HCT116 (cell line): ENCODE results near the gene DIP2C. TPM values are rescaled to one million over a fixed set of nuclear protein-coding genes. Genes with fewer than 3 reads are reported as not detected.

Experiments
- ATAC-seq: fragments of 200-7000 bp; cut with Tn5 transposase; 2 replicates; pipeline ENCODE4 v1.9.1; 2020; ENCODE audit warnings: mild to moderate bottlenecking, moderate library complexity
- BruUV-seq: library from RNA; stranded (reverse); fragments of 400-500 nt; replicated peaks from 2 replicates; lab custom pipeline; 2021; lab: Mats Ljungman, UMichigan
- CTCF ChIA-PET: fragments of 300-600 bp; sonication (Branson Sonifier 250); formaldehyde crosslinking; loops from one replicate; lab custom pipeline; 2021; ENCODE audit warnings: antibody characterized with exemption; lab: Charles Lee
- POLR2A ChIA-PET: fragments of 300-600, 350-600 bp; sonication (Branson Sonifier 250); formaldehyde crosslinking; loops from one replicate; lab custom pipeline; 2021; ENCODE audit warnings: antibody characterized with exemption; lab: Charles Lee
- RAD21 ChIA-PET, 2 experiments: fragments of 300-600 bp; sonication (Branson Sonifier 250); formaldehyde crosslinking; loops; one replicate each; lab custom pipeline; 2023; ENCODE audit warnings: low total read pairs in 2 of 2; ENCODE audit not compliant: uncharacterized antibody in 2 of 2, unreplicated experiment in 2 of 2, low non-redundant PET in 1 of 2; lab: Charles Lee
- DNase-seq: peaks from one replicate; pipeline ENCODE4 v3.0.0-alpha.2; 2010; ENCODE audit warnings: low read depth, low spot score
- H2AFZ ChIP-seq: fragments of 200-600 bp; shearing (Covaris generic), sonication (generic); 2 replicates; pipeline ENCODE4 v1.6.1; 2017; ENCODE audit warnings: low read depth, mixed run types, mixed read lengths, antibody characterized with exemption, low read length; ENCODE audit not compliant: poor library complexity, severe bottlenecking
- H3K27ac ChIP-seq: 2 replicates; pipeline ENCODE4 v1.5.1; 2012; ENCODE audit warnings: low read depth, low read length
- H3K27me3 ChIP-seq: fragments of 200-600 bp; sonication (generic); 2 replicates; pipeline ENCODE4 v1.6.1; 2016; ENCODE audit warnings: mixed run types, low read length, mixed read lengths; ENCODE audit not compliant: insufficient read depth
- H3K36me3 ChIP-seq, 2 experiments: fragments of 200-500 bp in 1 of 2; fragments of 200-600 bp in 1 of 2; sonication (Bioruptor generic) in 1 of 2; sonication (generic) in 1 of 2; 2 replicates each; pipeline versions ENCODE4 v1.5.1 to v1.6.1; 2014 to 2016; ENCODE audit warnings: low read length in 2 of 2, inconsistent platforms in 1 of 2, mixed read lengths in 1 of 2, mixed run types in 1 of 2; ENCODE audit not compliant: insufficient read depth in 2 of 2, control insufficient read depth in 1 of 2
- H3K4me1 ChIP-seq, 2 experiments: fragments of 200-600 bp in 1 of 2; sonication (generic) in 1 of 2; 2 replicates each; pipeline versions ENCODE4 v1.5.1 to v1.6.1; 2012 to 2017; ENCODE audit warnings: low read length in 2 of 2, inconsistent platforms in 1 of 2, mild to moderate bottlenecking in 1 of 2, mixed read lengths in 1 of 2, mixed run types in 1 of 2, moderate library complexity in 1 of 2; ENCODE audit not compliant: insufficient read depth in 2 of 2, control insufficient read depth in 1 of 2
- H3K4me2 ChIP-seq: fragments of 200-600 bp; sonication (generic); 2 replicates; pipeline ENCODE4 v1.6.1; 2017; ENCODE audit warnings: mixed run types, low read length, mixed read lengths
- H3K4me3 ChIP-seq, 2 experiments: fragments of 200-600 bp in 1 of 2; sonication (generic) in 1 of 2; replicated peaks in 1 of 2; 2 replicates each; pipeline ENCODE4 v1.5.1; 2011 to 2016; ENCODE audit warnings: low read length in 2 of 2, control low read depth in 1 of 2, low read depth in 1 of 2, mild to moderate bottlenecking in 1 of 2, mixed read lengths in 1 of 2, mixed run types in 1 of 2
- H3K79me2 ChIP-seq: fragments of 200-600 bp; sonication (generic); 2 replicates; pipeline ENCODE4 v1.6.1; 2017; ENCODE audit warnings: mild to moderate bottlenecking, mixed run types, low read length, moderate library complexity, mixed read lengths; ENCODE audit not compliant: insufficient read depth
- H3K9ac ChIP-seq: fragments of 200-600 bp; sonication (generic); 2 replicates; pipeline ENCODE4 v1.6.1; 2016; ENCODE audit warnings: low read length, mixed read lengths
- H3K9me2 ChIP-seq: fragments of 200-600 bp; sonication (generic), shearing (Covaris generic); 2 replicates; pipeline ENCODE4 v1.6.1; 2017; ENCODE audit warnings: mixed run types, mild to moderate bottlenecking, moderate library complexity; ENCODE audit not compliant: insufficient read depth
- H3K9me3 ChIP-seq, 2 experiments: fragments of 200-500 bp in 1 of 2; fragments of 200-600 bp in 1 of 2; sonication (Bioruptor generic) in 1 of 2; sonication (generic) in 1 of 2; 2 replicates each; pipeline ENCODE4 v1.6.1; 2014 to 2017; ENCODE audit warnings: low read length in 2 of 2, mixed read lengths in 2 of 2, inconsistent platforms in 1 of 2, low read depth in 1 of 2, mild to moderate bottlenecking in 1 of 2, mixed run types in 1 of 2, moderate library complexity in 1 of 2; ENCODE audit not compliant: control insufficient read depth in 1 of 2, insufficient read depth in 1 of 2
- H4K20me1 ChIP-seq: fragments of 200-600 bp; sonication (generic), shearing (Covaris generic); 2 replicates; pipeline ENCODE4 v1.6.1; 2017; ENCODE audit warnings: mixed run types, mild to moderate bottlenecking, moderate library complexity; ENCODE audit not compliant: insufficient read depth
- CTCF ChIP-seq, 3 experiments: fragments of 200-600 bp in 1 of 3; sonication (generic) in 1 of 3; IDR thresholded peaks in 2 of 3; conservative IDR thresholded peaks in 1 of 3; 2 replicates each; pipeline ENCODE4 v1.5.1; 2012 to 2017; ENCODE audit warnings: low read depth in 2 of 3, low read length in 2 of 3, antibody characterized with exemption in 1 of 3, borderline replicate concordance in 1 of 3, control low read depth in 1 of 3, mild to moderate bottlenecking in 1 of 3, mixed read lengths in 1 of 3, mixed run types in 1 of 3, moderate library complexity in 1 of 3; ENCODE audit not compliant: insufficient read depth in 1 of 3
- EZH2 ChIP-seq: fragments of 200-600 bp; sonication (generic); IDR thresholded peaks from 2 replicates; pipeline ENCODE4 v1.6.1; 2017; ENCODE audit warnings: antibody characterized with exemption, mixed run types
- EZH2phosphoT487 ChIP-seq: fragments of 200-600 bp; IDR thresholded peaks from 2 replicates; pipeline ENCODE4 v1.6.1; 2018; ENCODE audit warnings: antibody characterized with exemption, borderline replicate concordance
- JUND ChIP-seq: IDR thresholded peaks from 2 replicates; pipeline ENCODE4 v1.6.1; 2012
- MAX ChIP-seq: IDR thresholded peaks from 2 replicates; pipeline ENCODE4 v1.6.1; 2012
- POLR2A ChIP-seq: IDR thresholded peaks from 2 replicates; pipeline ENCODE4 v1.7.0; 2011; ENCODE audit warnings: borderline replicate concordance; ENCODE audit not compliant: insufficient read depth, insufficient read length; ENCODE audit errors: extremely low read depth
- SP1 ChIP-seq: IDR thresholded peaks from 2 replicates; pipeline ENCODE4 v1.6.1; 2012; ENCODE audit warnings: low read depth
- YY1 ChIP-seq: IDR thresholded peaks from 2 replicates; pipeline ENCODE4 v1.6.1; 2011; ENCODE audit warnings: low read length, low read depth, moderate library complexity, mild to moderate bottlenecking; ENCODE audit not compliant: insufficient replicate concordance; ENCODE audit errors: extremely low read depth
- ZFX ChIP-seq: fragments of 450-650 bp; IDR thresholded peaks from 2 replicates; pipeline ENCODE4 v1.6.1; 2017
- intact Hi-C: fragments of 100-400 bp; cut with micrococcal nuclease; formaldehyde crosslinking; loops from 2 replicates; pipeline ENCODE4 v1.10.0; 2022
- total RNA-seq: library from RNA; stranded (reverse); gene quantifications from one replicate; pipeline ENCODE4 v1.2.1, GENCODE V29; 2021; ENCODE audit not compliant: unreplicated experiment

The DIP2C gene
- total RNA-seq, 1 experiment from 2014 or later = 15.4 TPM

GRCh38 chr10:644076-644942, 45.2 kb downstream of the DIP2C start:
- Histone ChIP-seq H3K27me3 (no peaks in the 10 kb centered on the region), H3K9me2 (no peaks in the 10 kb centered on the region), H3K9me3 (no peaks in the 10 kb centered on the region), H3K4me3 (no peak overlapping the region), H3K4me2 (no peak overlapping the region), H4K20me1 (no peaks in the 10 kb centered on the region), H3K79me2 (peaks cover 3% of the 10 kb centered on the region), H2AFZ (no peak overlapping the region), H3K4me1 (peaks cover 3 to 7% of the 10 kb centered on the region in 2 experiments; a peak in 2 of 4 replicates), H3K9ac (no peak overlapping the region), H3K36me3 (no peaks in the 10 kb centered on the region), H3K27ac (no peak overlapping the region)
- BruUV-seq = no TSS peak
- no peak for DNase-seq
- POLR2A ChIA-PET = no interaction called here
- no peak for ATAC-seq
- TF ChIP-seq SP1 = no peak
- no peak for TF ChIP-seq MAX
- TF ChIP-seq EZH2 = no peak
- no peak for TF ChIP-seq EZH2phosphoT487
- no peak for TF ChIP-seq YY1
- no peak for TF ChIP-seq CTCF (IDR thresholded peaks at IDR 0.05 in 2 of 3, conservative IDR thresholded peaks at IDR 0.05 in 1 of 3; ENCODE audit: borderline replicate concordance in 1 of 3, insufficient read depth in 1 of 3, low read depth in 2 of 3, low read length in 2 of 3)
- no peak for TF ChIP-seq POLR2A
- no peak for TF ChIP-seq ZFX
- TF ChIP-seq JUND = no peak
- CTCF ChIA-PET = no interaction called here
- RAD21 ChIA-PET = no interaction called here
- intact Hi-C loops = no loop called here
